ENCODE data around the gene PTS. TPM values are rescaled to one million over a fixed set of nuclear protein-coding genes. Genes with fewer than 3 reads are reported as not detected.

Gene PTS
- 10 to 100 TPM; 23.4 to 81.5 (median 38.5) TPM for total RNA-seq

- peak within 1 kb of the TSS; percentile 95 to 99 (median 98) for H3K27ac ChIP-seq
- H3K27me3 ChIP-seq, result no peaks in the 10 kb centered on the region
- peaks cover 0 to 22% of the 10 kb centered on the region in 2 donors for H3K36me3 ChIP-seq
- in situ Hi-C loops (cut with MboI; ENCODE audit: low sequenced_read_pairs in 4 of 4) (no loop called here), intact Hi-C loops (cut with DNase I; ENCODE audit: low total_unique reads) (loop anchor here (10.0 kb wide), 2 partner anchors 329 to 1089 kb away; partner anchors contain the start of gene TTC12)
- H3K4me3 ChIP-seq, result peak within 1 kb of the TSS; percentile 81 to 92 (median 88)
- H3K9me3 ChIP-seq, result no peaks in the 10 kb centered on the region
- ATAC-seq (peak; percentile 97), DNase-seq (peak; percentile 62 to 80)
- TF ChIP-seq CTCF (IDR thresholded peaks at IDR 0.05 in 4 of 5, conservative IDR thresholded peaks at IDR 0.05 in 1 of 5) (no peak), POLR2A (IDR thresholded peaks at IDR 0.05) (peak; percentile 83 to 93)
- H3K4me1 ChIP-seq, result peaks cover 10 to 11% of the 10 kb centered on the region in 2 donors
Observed at GRCh38 chr11:112226062-112226830, at the start of gene PTS. PTS (plus strand) TSS chr11:112226428; CDS start chr11:112226444, 16 bp downstream.

- intact Hi-C loops (cut with DNase I; ENCODE audit: low total_unique reads) (no loop called here), in situ Hi-C loops (cut with MboI; ENCODE audit: low sequenced_read_pairs in 4 of 4) (loop anchor here in 3 of 4 donors (5.0 kb wide), 1 partner anchor 60 kb away; no protein-coding TSS in a partner anchor)
- Histone ChIP-seq H3K27me3 (no peaks in the 10 kb centered on the region), H3K4me1 (peaks cover 29 to 32% of the 10 kb centered on the region in 2 donors), H3K27ac (peak overlapping the region in 3 of 4 donors; percentile 9 to 75 (median 72)), H3K9me3 (no peaks in the 10 kb centered on the region), H3K4me3 (no peak overlapping the region), H3K36me3 (no peaks in the 10 kb centered on the region)
- no peak for TF ChIP-seq CTCF (IDR thresholded peaks at IDR 0.05 in 4 of 5, conservative IDR thresholded peaks at IDR 0.05 in 1 of 5)
- ATAC-seq (no peak), DNase-seq (no peak)
Observed at GRCh38 chr11:112177589-112177988, 48.6 kb upstream of the PTS start.

- Histone ChIP-seq H3K4me3 (no peak overlapping the region), H3K9me3 (no peaks in the 10 kb centered on the region), H3K27ac (no peak overlapping the region), H3K4me1 (peaks cover 21 to 24% of the 10 kb centered on the region in 2 donors), H3K27me3 (no peaks in the 10 kb centered on the region), H3K36me3 (no peaks in the 10 kb centered on the region)
- DNase-seq (no peak), ATAC-seq (no peak)
- TF ChIP-seq CTCF (IDR thresholded peaks at IDR 0.05 in 4 of 5, conservative IDR thresholded peaks at IDR 0.05 in 1 of 5) (no peak), POLR2A (IDR thresholded peaks at IDR 0.05) (no peak)
- in situ Hi-C loops (cut with MboI; ENCODE audit: low sequenced_read_pairs in 4 of 4), result loop anchor here in 3 of 4 donors (5.0 kb wide), 1 partner anchor 61 kb away; no protein-coding TSS in a partner anchor
- intact Hi-C loops (cut with DNase I; ENCODE audit: low total_unique reads), result no loop called here
Observed at GRCh38 chr11:112178428-112178827, 47.8 kb upstream of the PTS start.

GRCh38 chr11:112178936-112179335, 47.3 kb upstream of the PTS start:
- Histone ChIP-seq H3K4me1 (peaks cover 21 to 22% of the 10 kb centered on the region in 2 donors), H3K9me3 (no peaks in the 10 kb centered on the region), H3K27me3 (no peaks in the 10 kb centered on the region), H3K27ac (peak overlapping the region in 1 of 4 donors; percentile 6), H3K36me3 (no peaks in the 10 kb centered on the region), H3K4me3 (no peak overlapping the region)
- TF ChIP-seq POLR2A (IDR thresholded peaks at IDR 0.05), result no peak
- TF ChIP-seq CTCF (IDR thresholded peaks at IDR 0.05 in 4 of 5, conservative IDR thresholded peaks at IDR 0.05 in 1 of 5), result no peak
- ATAC-seq (no peak), DNase-seq (no peak)
- intact Hi-C loops (cut with DNase I; ENCODE audit: low total_unique reads), result no loop called here
- in situ Hi-C loops (cut with MboI; ENCODE audit: low sequenced_read_pairs in 4 of 4), result loop anchor here in 3 of 4 donors (5.0 kb wide), 1 partner anchor 62 kb away; no protein-coding TSS in a partner anchor
